A673 (cell line): Measurements from ENCODE around the gene ACACA.

ENCODE experiments used
- CTCF ChIP-seq: fragments of 300-800, 200-600 bp; sonication (generic); conservative IDR thresholded peaks from 2 replicates; pipeline ENCODE4 v1.5.1; 2017; ENCODE audit warnings: low read depth, mild to moderate bottlenecking, antibody characterized with exemption, low read length, moderate library complexity, mixed read lengths
- EZH2 ChIP-seq: fragments of 200-600 bp; sonication (generic); IDR thresholded peaks from 2 replicates; pipeline ENCODE4 v1.6.1; 2017; ENCODE audit warnings: borderline replicate concordance, low read depth, mild to moderate bottlenecking, mixed read lengths, antibody characterized with exemption, low read length; ENCODE audit not compliant: poor library complexity, severe bottlenecking

- TF ChIP-seq CTCF: no peak
- TF ChIP-seq EZH2: no peak
Measured at GRCh38 chr17:37142294-37142896, 264.2 kb downstream of the ACACA start.
